Measurements from ENCODE around the gene APLP2.
A peak's percentile ranks its signal among the peaks of the same experiment; 100 is the strongest.

Gene APLP2

DNA sequence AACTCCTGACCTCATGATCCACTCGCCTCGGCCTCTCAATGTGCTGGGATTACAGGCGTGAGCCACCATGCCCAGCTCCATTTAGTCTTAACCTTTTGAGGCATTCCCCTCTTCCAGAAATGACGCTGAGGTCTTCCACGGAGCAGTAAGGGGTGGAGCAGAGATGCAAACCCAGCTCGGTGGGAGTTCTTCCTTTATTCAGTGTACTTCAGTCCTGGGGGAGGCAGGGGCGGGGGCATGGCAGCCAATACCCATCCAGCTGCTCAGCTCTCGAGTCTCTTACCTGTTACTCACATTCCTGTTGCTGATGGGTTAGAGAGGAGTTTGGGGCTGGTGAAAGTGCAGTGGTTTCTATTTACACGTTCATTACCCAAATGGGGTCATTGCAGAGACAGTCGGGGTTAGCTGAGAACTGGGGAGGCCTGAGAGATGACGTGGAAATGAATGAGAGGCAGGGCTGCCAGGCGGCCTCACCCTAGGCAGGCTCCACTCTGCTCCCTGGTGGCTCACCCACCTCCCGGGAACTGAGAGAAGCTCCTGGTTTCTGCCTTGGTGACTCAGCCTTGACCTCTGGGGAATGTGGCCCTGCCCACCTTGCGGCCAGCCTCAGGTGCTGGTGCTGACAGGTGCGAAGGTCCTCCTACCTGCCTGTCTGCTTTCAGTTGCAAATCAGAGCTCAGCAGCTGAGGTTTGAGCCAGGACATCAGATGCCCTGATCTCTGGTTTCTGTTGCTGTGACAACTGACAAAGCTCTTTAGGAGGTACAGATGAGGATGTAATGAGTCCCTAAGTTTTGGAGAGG, 76.5 kb downstream of the APLP2 start:
- DNase-seq (ENCODE audit: low read depth) = peak; percentile 19

DNA sequence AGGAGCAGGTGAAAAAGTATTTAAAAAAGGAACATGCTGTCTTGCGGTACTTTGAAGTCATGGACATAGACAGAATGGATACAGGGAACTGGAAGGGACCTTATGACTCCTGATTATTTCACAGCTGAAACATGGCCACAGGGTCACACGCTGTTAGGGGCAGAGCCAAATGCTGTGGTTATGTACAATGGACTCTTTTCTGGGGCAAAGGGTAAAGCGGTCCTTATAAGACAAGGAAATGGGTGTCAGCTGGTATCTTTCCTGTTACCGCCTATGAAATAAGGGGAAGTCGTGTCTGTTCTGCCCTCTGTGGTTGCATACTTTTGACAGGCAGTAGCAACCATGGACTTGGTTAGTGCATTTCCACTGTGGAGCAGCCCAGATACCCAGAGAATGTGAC, 77.1 kb downstream of the APLP2 start:
- DNase-seq (ENCODE audit: low read depth) = no peak

DNA sequence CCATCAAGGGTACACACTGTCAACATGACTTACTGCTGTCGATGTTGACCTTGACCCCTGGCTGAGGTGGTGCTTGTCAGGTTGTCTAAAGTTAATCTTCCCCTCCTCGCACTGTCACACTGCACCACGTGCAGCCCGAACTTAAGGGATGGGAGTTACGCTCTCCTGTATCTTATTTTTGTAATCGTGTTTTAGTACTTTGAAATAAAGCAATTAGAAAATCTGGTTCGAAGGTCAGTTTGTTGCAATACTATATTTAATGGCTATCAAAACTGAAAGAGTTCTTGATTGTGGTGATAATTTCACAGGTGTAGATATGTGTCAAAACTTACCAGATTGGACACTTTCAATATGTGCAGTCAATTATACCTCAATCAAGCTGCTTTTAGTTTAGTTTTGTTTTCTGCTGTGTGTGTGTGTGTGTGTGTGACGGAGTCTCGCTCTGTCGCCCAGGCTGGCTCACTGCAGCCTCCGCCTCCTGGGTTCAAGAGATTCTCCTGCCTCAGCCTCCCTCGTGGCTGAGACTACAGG, 79.2 kb downstream of the APLP2 start:
- DNase-seq (ENCODE audit: low read depth) = no peak

DNA sequence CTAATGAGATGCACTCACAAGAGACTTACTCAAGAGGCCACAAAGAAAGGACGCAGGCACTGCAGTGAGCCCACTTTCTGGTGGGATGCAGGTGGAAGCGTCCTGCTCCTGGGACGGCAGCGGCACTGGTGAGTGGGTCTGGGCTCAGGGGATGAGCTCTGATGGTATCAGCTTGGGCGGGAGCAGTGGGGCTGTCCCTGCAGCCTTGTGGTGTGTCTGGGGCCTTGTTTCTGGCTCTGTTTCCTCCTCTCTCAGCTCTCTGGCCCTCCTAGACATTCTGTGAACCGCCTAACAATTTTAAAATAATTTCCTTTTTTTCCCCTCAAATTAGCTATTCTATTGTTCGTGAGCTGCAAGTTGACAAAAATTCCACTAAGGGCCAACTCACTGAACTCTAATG, 81.1 kb downstream of the APLP2 start:
- DNase-seq (ENCODE audit: low read depth) = no peak

DNA sequence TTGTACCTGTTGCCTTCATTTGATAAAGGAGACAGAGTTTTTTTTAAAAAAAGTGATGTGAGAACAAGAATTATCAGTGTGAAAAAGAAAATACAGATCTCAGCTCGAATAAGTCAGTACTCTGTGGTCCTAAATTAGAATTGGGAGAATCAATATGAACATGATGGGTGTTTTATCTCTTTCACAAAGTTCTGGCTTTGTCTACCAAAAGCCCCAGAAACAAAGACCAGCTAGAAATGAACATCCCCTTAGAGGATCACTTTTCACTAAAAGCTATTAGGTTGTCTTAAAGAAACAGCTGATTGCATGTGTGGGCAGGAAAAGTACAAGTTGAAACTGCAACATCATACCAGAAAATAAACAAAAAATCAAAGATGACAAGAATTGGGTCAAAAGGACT, 81.5 kb downstream of the APLP2 start:
- no peak for DNase-seq (ENCODE audit: low read depth)

DNA sequence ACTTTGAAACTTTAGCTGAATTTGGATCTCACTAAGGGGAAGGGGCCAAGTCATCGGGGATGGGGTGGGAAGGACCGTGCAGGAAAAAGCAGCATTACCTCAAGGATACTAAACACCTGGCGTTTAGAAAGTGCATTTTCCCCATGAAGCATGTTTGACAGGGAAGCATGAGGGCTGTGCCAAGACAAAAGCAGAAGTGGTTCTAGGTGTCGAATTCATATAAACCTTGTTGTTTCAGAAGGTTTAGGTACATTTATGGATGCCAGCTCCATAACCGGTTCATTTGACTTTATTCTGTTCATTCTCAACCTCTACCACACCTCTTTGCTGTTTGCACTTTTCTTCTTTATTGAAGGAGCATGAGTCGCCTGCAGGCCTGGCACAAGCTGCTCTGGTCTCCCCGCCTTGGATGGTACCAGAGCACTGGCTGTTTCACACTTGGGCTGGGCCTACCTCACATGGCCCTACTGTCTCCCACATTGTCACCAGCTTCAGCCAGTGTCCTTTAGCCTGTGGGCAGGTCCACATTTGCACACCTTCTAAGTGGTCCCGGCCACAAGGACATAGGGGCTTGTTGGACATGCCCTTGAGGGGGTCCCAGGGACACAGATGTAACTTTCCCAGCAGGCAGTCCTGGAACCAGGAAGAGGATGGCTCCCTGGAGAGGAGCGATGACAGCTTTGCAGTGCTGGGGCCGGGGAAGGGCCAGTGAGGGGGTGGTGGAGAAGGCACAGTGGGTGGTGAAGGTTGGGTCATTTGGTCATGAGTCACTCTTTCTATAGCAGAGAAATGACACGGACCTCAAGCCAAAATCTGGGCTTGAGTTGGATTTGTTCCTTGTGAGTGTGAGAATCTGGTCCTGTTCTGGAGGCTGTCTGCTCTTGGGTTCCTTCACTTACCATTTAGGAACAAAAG, 86.7 kb downstream of the APLP2 start:
- DNase-seq (ENCODE audit: low read depth) = no peak

DNA sequence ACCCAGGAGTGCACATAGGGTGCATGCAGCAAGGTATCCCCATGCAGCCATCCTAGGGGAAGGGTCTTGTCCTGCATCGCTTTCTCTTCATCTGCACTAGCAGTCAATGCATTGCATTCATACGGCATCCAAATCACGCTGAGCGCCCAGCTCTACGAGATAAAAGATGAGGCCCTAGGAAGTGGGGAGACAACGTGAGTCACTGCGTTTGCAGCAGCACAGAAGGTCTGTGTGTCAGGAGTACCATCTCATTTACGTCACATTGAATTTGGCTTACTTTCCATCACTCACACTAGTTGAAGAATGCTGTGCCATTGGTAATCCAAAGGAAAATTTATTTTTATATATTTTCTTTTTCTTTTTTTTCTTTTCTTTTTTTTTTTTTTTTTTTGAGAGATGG, 87.4 kb downstream of the APLP2 start:
- DNase-seq (ENCODE audit: low read depth) = no peak

DNA sequence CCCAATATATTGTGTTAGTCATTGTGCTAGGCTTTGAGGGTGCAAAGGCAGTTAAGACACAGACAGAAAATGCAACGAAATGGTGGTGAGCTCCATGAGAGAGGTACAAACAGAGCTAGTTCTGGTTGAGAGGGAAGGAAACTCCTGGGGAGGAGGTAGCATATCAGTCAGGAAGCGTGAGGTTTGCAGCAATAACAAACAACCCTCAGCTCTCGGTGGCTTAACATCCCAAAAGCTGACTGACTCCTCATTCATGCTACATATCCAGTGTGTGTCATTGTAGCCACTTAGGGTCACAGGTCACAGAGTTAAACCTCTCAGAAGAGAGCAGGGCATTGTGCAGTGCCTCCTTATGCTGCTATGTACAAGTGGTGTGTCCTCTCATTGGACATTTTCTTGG, 88.1 kb downstream of the APLP2 start:
- no peak for DNase-seq (ENCODE audit: low read depth)

DNA sequence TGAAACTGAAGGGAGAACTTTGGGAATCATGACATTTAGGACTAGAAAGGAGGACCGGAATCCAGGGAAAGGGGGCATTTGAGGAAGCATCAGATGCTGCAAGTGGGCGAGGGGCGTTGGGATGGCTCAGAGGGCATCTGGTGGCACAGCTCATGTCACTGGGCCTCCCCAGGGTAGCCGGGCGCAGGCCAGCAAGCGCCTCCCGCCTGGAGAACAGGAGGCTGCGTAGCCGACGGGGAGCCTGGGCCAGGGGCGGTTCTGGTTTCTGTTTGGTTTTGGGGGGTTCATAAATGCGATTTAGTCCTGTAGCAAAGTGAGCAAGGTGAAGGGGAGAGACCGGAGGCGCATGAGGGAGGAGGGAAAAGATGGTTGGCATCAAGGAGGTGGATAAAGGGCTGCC, 89.4 kb downstream of the APLP2 start:
- no peak for DNase-seq (ENCODE audit: low read depth)

DNA sequence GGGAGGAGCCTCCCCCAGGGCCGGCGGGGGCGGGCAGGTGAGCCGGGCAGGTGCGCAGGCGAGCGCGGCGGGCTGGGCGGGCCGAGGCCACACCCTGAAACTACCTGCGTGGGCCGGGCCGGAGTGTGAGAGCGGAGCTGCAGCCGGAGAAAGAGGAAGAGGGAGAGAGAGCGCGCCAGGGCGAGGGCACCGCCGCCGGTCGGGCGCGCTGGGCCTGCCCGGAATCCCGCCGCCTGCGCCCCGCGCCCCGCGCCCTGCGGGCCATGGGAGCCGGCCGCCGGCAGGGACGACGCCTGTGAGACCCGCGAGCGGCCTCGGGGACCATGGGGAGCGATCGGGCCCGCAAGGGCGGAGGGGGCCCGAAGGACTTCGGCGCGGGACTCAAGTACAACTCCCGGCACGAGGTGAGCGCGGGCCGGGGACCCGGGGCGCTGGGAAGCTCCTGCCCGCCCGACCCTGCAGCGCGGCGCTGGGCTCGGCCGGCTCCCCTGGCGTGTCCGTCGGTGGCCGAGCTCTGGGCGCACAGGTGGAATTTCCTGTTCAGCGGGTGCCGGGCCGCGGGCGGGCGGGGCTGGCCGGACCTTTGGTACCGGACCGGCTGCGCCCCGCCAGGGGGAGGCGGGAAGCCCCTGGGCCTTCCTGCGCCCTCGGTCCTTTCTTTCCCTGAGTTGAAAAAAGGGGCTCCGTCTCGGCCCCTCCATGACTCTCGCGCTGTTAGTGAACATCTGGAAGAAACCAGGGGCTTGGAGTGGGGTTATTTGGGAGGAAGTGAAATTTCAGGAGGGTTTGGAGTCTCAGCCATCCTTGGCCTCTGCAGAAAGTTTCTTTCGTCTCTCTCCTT, 90.2 kb downstream of the APLP2 start, which contains the start of gene ST14:
Gene ST14 (plus strand): TSS at position 126 of the 841 bp plus-strand sequence. CDS start 198 bp downstream, at position 324.
- no peak for DNase-seq (ENCODE audit: low read depth)

DNA sequence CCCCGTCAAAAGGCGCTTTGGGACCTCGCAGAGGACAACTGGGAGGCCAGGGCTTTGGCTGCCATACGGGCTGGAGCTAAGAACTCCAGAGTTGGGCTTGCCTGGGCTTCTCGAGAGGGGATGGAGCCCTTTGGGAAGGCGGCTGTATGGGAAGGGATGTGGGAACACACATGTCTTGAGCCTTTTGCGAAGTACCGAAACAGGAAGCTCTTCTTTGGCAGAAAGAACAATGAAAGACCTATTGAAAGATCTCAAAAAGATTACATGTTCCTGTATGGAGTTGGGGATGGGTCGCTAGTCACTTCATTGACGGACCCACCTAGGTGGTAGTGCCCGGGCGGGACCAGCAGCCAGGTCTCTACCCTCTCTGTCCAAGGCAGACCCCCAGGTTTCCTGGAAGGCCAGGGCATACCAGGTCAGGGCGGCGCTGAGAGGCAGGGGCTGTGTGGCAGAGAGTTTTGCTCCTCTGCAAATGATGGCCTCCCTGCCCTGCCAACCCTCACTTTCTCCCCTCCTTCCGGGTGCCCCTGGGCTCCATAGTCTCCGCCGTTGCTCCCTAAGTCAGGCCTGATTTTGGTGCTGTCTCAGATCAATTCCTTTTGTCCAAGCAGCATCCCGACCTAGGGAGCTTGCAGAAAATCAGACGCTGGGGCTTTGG, 90.9 kb downstream of the APLP2 start:
- no peak for DNase-seq (ENCODE audit: low read depth)

DNA sequence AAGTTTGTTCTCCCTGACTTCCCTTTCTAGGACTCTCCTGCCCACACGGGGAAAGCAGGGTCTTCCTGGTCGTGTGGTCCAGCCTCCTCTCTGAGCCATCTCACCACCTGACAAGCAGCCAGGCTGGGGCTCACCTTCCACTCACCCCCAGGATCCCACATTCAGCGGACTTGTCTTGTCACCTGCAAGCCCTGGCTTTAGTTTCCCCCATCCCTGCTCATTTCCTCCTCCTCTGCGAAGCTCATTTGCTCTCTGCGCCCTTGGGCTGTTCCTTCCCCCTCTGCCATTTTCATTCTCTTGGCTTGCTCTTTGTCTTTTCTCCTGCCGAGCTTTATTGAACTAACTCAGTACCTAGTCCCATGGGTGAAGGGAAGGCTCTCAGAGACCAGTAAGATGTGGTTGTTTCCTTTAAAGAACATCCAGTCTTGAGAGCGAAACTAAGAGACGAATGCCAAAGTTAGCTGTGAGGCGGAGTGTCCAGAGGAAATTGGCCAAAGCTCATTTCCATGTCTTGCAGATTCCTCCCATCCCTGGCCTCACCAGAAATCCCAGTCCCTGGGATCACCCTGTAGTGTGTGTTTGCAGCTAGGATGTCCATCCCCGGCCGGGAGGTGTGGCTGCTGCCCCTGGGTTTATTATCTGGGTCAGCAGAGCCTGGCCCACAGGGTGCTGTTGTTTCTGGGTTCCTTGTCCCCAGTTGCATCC, 91.9 kb downstream of the APLP2 start:
- DNase-seq (ENCODE audit: low read depth) = no peak

DNA sequence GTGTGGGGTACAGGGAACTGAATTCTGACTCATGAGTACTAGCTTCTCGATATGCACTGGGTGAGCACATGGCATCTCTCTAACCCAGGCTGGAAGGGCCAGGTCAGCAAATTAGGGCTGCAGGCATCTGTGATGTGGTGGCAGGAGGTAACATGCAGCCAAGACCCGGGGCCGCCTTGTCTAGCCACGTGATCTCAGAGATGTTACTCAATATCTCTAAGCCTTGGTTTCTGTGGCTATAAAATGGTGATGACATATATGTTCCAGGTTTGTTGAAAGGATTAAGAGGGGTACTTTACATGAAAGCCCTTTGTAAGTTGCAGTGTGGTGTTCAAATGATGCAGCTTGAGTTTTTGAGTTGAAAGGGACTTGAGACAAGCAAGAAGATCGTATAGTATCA, 93.0 kb downstream of the APLP2 start:
- peak; percentile 33 for DNase-seq (ENCODE audit: low read depth)

DNA sequence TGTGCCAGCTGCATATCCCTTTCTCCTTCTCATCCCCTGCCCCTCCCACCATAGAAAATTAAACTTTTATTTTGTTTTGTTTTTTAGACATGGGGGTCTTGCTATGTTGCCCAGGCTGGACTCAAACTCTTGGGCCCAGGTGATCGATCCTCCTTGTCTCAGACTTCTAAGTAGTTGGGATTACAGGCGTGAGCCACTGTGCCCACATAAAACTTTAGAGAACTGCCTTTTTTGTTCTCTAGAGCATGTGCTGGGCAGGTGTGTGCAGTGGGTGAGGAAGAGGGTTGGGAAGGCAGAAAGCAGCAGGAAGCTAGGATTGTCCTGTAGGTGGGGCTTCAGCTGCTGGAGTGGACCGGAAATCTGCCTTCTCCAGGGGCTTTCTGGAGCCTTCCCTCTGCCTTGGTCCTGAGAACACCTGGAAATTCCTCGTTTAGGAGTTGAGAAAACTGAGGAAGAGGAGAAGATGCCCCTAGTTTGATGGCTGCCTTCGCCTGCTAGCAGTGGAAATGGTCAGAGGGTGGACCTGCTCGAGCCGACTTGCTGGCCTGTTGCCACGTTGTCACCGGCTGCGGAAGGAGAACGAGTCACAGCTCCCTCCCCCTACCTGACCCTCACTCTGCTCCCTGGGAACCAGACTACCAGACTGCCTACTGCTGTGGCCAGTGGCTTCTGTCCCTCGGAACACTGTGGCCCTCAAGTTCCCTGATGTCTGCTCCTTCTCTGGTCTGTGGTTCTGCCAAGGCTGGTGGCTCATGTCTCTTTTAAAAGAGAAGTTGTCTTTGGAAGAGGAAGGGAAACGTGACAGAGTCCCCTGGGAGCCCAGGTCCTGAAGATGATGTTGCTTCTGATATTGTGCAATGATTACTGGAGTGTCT, 93.9 kb downstream of the APLP2 start:
- no peak for DNase-seq (ENCODE audit: low read depth)

DNA sequence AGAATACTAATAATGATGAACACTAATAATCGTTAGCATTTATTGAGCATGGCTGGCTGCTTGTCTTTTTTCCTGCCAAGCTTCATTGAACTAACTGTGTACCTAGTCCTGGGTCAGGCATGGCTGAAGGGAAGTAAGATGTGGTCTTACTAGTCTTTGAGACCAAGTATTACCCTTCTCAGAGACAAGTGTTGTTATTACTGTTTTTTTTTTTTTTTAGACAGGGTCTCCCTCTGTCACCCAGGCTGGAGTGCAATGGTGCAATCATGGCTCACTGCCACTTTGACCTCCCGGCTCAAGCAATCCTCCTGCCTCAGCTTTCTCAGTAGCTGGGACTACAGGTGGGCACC, 94.5 kb downstream of the APLP2 start:
- no peak for DNase-seq (ENCODE audit: low read depth)

DNA sequence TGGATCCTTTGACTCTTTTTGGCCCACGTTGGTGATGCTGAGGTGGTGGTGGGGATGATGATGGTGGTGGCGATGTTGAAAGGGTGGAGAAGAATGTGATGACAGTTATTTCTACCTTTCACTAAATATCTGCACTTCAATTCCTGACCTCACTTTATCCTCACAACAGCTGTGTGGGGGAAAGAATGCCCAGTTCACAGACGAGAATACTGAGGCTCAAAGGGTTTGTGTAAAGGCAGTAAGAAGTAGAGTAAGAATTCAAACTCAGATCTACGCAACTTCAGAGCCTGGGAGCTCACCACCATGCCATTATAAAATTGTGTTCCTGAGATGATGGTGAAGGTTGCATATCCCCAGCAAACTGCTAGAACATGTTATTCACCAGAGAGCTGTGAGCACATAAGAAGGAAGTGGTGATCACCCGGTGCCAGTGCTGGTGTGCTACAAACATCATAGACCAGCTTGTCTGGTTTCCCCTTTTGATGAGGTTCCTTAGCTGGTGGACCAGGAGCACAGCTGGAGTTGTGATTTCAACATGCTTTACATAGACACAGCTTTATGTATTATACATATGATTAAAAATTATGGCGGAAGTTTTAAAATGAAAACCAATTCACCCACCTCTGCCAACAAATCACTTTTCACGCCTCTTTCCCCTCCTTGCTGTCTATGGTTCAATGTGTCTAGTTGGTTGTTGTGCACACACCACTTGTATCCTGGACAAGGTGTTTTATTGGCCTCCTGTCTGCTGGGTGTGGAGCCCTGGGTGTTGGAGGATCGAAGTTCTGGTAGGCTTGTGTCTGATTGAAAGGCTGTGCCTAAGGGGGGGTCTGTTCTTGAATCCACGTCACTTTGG, 96.1 kb downstream of the APLP2 start:
- no peak for DNase-seq (ENCODE audit: low read depth)

DNA sequence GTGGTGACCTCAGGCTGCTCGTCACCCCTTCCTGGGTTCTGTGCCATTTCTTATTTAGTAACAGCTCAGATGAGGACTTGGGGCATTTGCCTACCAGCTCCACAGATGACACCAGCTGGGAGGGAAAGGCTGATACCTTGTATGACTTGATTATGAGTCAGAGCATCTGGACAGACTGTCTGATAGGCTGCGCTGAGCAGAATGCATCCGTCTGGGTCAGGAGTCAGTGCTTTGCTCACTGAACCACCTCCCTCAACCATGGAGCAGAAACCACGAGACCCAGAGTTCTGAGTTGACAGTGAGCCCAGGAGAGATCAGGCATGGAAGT, 96.7 kb downstream of the APLP2 start:
- DNase-seq (ENCODE audit: low read depth) = peak; percentile 97

DNA sequence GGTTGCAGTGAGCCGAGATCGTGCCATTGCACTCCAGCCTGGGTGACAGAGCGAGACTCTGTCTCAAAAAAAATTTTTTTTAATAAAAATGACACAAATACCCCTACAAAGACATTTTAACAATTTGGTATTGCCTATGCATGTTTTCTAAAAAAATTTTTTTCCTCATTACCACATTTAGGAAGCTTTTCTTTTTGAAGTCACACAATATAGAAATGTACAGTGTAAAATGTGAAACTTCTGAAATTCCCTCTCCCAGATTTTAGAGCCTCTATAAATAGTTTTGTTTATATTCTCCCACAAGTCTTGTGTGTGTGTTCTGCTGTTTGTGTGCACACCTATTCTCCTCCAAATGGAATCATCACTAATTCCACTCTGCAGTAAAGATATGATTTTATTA, 97.5 kb downstream of the APLP2 start:
- DNase-seq (ENCODE audit: low read depth) = no peak

DNA sequence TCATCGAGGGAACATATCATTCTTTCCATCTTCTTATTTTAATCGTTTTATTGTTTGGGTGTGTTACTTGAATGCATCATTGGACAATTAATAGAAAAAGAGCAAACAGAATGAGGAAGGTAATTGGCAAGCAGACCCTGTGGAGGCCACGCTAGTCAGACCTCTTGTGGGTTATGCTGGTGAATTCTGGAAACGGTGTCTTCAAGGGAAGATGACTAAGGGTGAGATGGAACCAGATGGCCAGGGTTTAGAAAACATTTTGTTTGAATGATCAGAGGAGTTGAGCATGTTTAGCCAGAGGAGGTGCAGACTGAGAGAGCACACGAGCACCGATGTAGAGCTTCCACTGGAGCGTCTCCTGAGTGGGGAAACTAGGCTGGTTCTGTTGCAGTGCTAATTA, 98.4 kb downstream of the APLP2 start:
- DNase-seq (ENCODE audit: low read depth) = peak; percentile 47

All from iris pigment epithelial cell (primary cell).